HFFc6 (cell line): ENCODE results near the gene CST5. TPM values are rescaled to one million over a fixed set of nuclear protein-coding genes. Genes with fewer than 3 reads are reported as not detected.
"Not testable (repeated sequence)": the region's sequence is repeated elsewhere in the genome, so short reads cannot be mapped to it uniquely, and the experiment has no call there.

ENCODE experiments used
- DNase-seq: peaks from one replicate; pipeline ENCODE4 v3.0.0-alpha.2; 2018
- H3K27ac Mint-ChIP-seq: 2 replicates; pipeline ENCODE4 v1.8.0; 2020; ENCODE audit warnings: mild to moderate bottlenecking, mixed read lengths
- H3K27me3 Mint-ChIP-seq: 2 replicates; pipeline ENCODE4 v1.8.0; 2021; ENCODE audit warnings: mild to moderate bottlenecking, moderate library complexity, mixed read lengths; ENCODE audit not compliant: insufficient read depth
- H3K36me3 Mint-ChIP-seq: 2 replicates; pipeline ENCODE4 v1.8.0; 2021; ENCODE audit warnings: low read depth, mixed read lengths
- H3K4me1 Mint-ChIP-seq: 2 replicates; pipeline ENCODE4 v1.8.0; 2020; ENCODE audit warnings: low read depth, mixed read lengths
- H3K4me3 Mint-ChIP-seq: 2 replicates; pipeline ENCODE4 v1.8.0; 2020; ENCODE audit warnings: mild to moderate bottlenecking, moderate library complexity, mixed read lengths
- H3K9me3 Mint-ChIP-seq: 2 replicates; pipeline ENCODE4 v1.8.0; 2020; ENCODE audit warnings: mild to moderate bottlenecking, mixed read lengths
- CTCF ChIP-seq: fragments of 200-600 bp; sonication (generic); IDR thresholded peaks from 2 replicates; pipeline ENCODE4 v1.5.0; 2021; ENCODE audit warnings: antibody characterized with exemption, mild to moderate bottlenecking
- total RNA-seq, 6 experiments: library from RNA; stranded (reverse); fragmentation: NEBNext Ultra II Directional; extraction: Animal tissue kit (Norgen Biotek cat#: 25700); gene quantifications; 2 replicates in 1 of 6; 3 replicates in 5 of 6; pipeline ENCODE4 v1.2.3, GENCODE V29; 2021

Gene CST5
- total RNA-seq, 6 experiments from 2014 or later, result not detected

GRCh38 chr20:23884136-23884770 lies 4.7 kb upstream of the CST5 start:
- TF ChIP-seq CTCF, result no peak
- Mint-ChIP-seq H3K4me3 (no peak overlapping the region), H3K36me3 (no peaks in the 10 kb centered on the region), H3K27me3 (peaks cover 12% of the 10 kb centered on the region), H3K9me3 (no peaks in the 10 kb centered on the region), H3K27ac (no peak overlapping the region), H3K4me1 (no peaks in the 10 kb centered on the region)
- DNase-seq, result no peak

GRCh38 chr20:23881371-23881770 lies 1.8 kb upstream of the CST5 start:
- H3K4me1 Mint-ChIP-seq, result no peaks in the 10 kb centered on the region
- no peaks in the 10 kb centered on the region for H3K36me3 Mint-ChIP-seq
- peaks cover 4% of the 10 kb centered on the region; the same call in 1 of the 2 replicates for H3K9me3 Mint-ChIP-seq
- H3K27me3 Mint-ChIP-seq, result peaks cover 11% of the 10 kb centered on the region
- TF ChIP-seq CTCF, result no peak
- no peak for DNase-seq
- H3K4me3 Mint-ChIP-seq, result no peak overlapping the region
- no peak overlapping the region for H3K27ac Mint-ChIP-seq

- no peak for TF ChIP-seq CTCF
- Mint-ChIP-seq H3K27me3 (peaks cover 11% of the 10 kb centered on the region), H3K36me3 (no peaks in the 10 kb centered on the region), H3K9me3 (peaks cover 4% of the 10 kb centered on the region; the same call in 1 of the 2 replicates), H3K4me3 (no peak overlapping the region), H3K4me1 (no peaks in the 10 kb centered on the region), H3K27ac (no peak overlapping the region)
- no peak for DNase-seq
These were observed 869 bp upstream of the CST5 start for GRCh38 chr20:23880417-23880816.

- Mint-ChIP-seq H3K9me3 (peaks cover 4% of the 10 kb centered on the region; the same call in 1 of the 2 replicates), H3K27ac (no peak overlapping the region), H3K27me3 (peaks cover 11% of the 10 kb centered on the region), H3K36me3 (no peaks in the 10 kb centered on the region), H3K4me1 (no peaks in the 10 kb centered on the region), H3K4me3 (no peak overlapping the region)
- TF ChIP-seq CTCF, result no peak
- no peak for DNase-seq
These were observed 345 bp upstream of the CST5 start for GRCh38 chr20:23879811-23880374.

GRCh38 chr20:23878787-23879186 lies 761 bp downstream of the CST5 start:
- Mint-ChIP-seq H3K4me1 (no peaks in the 10 kb centered on the region), H3K4me3 (no peak overlapping the region), H3K27ac (no peak overlapping the region), H3K36me3 (no peaks in the 10 kb centered on the region), H3K9me3 (peaks cover 4% of the 10 kb centered on the region; the same call in 1 of the 2 replicates), H3K27me3 (peaks cover 11% of the 10 kb centered on the region; the same call in 1 of the 2 replicates)
- no peak for TF ChIP-seq CTCF
- DNase-seq, result no peak

GRCh38 chr20:23878016-23878542 lies 1.5 kb downstream of the CST5 start:
- H3K27ac Mint-ChIP-seq, DNase-seq, H3K4me1 Mint-ChIP-seq, H3K36me3 Mint-ChIP-seq, H3K9me3 Mint-ChIP-seq, H3K4me3 Mint-ChIP-seq: not testable (repeated sequence)
- peaks cover 11% of the 10 kb centered on the region; the same call in 1 of the 2 replicates for H3K27me3 Mint-ChIP-seq
